ENCODE data around the gene MAD1L1.
A peak's percentile ranks its signal among the peaks of the same experiment; 100 is the strongest.

The MAD1L1 gene

DNA sequence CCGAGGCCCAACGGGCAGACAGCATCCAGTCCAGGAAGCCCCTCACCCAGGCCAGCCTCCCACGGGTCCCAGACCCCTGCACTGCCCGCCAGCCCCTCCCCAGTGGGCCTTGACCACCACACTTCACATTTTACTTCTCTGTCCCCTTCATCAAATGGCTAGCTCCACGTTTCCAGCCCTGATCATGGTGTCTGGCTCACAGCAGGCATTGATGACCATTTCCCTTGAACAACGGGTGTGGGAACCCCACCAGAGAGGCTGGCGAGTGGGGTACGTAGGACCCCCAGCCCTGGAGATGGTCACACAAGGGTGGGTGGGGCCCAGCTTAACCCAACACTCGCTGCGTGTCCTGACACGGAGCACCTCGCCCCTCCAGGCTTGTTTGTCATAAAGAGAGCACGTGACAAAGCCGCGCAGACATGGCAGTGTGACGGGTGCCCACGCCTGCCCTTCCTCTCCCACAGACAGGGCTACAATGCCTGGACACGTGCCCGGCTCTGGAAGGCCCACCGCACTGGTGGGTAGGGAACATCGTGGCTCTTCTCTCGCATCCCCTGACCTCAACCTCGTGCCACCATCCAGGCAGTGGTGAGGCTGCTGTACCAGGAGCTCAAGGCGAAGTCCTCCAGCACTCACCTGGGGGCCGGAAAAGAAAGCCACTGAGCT lies 267.7 kb downstream of the MAD1L1 start:
- DNase-seq = no peak

DNA sequence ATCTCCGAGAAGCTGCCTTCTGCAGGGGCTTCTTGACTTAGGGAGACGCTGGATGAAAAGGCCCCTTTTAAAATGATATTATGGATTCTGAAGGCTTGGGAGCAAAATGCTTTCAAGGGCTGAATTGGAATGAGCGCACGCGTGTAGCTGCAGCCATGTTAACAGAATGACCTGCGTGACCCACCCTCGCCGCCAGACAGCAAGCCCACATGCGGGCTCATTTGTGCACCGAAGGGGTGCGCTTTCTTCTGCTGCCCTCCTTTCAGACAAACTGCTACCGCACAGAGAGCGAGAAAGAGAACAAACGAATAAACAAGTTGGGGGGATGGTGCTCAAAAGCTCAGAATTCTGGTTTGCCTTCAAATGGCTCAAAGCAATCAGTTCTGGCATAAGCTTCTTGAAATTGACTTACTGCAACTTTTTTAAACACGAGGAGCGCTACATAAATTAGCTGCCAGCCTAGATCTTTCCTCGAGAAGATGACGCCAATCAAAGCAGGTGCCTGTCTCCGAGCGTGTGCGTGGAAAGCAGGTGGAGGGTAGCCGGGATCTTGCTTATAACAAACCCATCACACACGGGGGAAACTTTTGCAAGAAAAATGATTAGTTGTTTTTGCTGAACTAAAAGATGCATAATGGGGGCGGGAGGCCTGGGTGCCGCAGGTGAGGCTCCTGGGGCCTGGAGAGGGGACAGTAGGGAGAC lies 268.4 kb downstream of the MAD1L1 start:
- no peak for DNase-seq

DNA sequence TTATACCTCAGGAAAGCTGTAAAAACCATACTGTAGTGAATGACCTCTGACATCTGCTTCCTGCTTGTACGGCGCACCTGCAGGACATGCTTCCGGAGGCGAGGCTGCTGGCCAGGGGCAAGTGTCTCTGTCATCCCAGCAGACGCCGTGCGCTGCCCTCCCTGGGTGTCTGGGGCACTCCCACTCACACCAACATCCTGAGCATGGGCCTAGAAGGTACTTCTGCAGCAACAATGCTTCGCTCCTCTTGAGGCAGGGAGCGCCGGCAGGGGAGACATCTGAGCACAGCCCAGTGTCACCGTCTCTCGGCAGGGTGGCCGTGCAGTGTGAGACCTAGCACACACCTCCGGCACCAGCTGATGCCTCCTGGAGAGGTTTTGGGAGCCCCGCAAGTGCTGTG lies 269.2 kb downstream of the MAD1L1 start:
- no peak for DNase-seq

DNA sequence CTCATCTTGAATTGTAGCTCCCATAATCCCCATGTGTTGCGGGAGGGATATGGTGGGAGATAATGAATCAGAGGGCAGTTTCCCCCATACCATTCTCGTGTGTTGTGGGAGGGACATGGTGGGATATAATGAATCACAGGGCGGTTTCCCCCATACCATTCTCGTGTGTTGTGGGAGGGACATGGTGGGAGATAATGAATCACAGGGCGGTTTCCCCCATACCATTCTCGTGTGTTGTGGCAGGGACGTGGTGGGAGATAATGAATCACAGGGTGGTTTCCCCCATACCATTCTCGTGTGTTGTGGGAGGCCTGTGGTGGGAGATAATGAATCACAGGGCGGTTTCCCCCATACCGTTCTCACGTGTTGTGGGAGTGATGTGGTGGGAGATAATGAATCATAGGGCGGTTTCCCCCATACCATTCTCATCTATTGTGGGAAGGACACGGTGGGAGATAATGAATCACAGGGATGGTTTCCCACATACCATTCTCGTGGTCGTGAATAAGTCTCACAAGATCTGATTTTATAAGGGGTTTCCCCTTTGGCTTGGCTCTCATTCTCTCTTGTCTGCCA lies 271.0 kb downstream of the MAD1L1 start:
- DNase-seq = peak; percentile 31

DNA sequence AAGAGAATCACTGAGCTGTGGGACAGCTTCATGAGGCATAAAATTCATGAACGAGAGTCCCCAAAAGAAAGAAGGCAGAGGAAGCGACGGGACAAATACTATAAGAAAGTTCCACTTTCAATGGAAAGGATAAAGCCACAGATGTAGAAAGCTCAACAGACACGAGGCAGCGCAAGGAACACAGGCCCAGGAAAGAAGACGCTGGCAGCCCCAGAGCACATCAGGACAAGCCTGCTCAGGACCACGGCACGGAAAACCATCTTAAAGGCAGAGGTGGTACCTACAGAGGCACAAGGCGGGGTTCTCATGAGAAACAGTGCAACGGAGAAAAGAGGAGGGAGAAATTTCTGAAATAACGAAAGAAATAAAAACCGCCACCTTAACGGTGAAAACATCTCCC lies 273.4 kb downstream of the MAD1L1 start:
- DNase-seq = no peak

DNA sequence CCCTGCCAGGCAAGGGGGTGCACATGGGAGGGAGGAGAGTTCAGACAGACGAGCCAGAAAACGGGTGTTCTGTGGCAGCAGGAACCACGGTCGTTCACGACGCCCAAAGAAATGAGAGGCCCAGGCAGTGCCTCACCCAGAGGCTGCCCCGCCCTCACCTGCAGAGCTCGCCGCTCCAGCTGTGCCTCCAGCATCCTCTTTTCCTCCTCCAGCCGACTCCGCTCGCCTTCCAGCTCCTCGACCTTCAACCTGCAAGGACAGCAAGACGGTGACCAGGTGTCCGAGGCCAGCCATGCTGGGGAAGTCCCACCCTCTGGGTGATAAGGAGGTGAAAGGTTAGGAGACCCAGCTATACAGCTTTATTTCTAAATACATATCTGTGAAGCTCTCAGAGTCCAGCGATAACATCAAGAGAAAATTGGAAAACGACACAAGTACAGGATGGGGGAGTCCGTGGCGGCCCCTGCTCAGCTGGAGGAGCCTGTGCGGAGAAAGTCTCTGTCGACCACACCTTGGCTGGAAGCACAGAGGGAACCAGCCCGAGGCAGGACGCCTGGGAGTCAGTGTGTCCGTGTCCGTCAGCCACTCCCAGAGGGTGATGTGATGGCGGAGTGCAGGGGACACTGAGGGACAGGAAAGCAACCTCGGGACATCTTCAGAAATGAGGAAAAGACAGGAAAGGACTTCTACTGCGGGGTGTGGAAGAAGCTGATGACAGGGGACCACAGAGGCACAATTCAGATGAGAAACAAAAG lies 275.1 kb downstream of the MAD1L1 start:
- DNase-seq = no peak

DNA sequence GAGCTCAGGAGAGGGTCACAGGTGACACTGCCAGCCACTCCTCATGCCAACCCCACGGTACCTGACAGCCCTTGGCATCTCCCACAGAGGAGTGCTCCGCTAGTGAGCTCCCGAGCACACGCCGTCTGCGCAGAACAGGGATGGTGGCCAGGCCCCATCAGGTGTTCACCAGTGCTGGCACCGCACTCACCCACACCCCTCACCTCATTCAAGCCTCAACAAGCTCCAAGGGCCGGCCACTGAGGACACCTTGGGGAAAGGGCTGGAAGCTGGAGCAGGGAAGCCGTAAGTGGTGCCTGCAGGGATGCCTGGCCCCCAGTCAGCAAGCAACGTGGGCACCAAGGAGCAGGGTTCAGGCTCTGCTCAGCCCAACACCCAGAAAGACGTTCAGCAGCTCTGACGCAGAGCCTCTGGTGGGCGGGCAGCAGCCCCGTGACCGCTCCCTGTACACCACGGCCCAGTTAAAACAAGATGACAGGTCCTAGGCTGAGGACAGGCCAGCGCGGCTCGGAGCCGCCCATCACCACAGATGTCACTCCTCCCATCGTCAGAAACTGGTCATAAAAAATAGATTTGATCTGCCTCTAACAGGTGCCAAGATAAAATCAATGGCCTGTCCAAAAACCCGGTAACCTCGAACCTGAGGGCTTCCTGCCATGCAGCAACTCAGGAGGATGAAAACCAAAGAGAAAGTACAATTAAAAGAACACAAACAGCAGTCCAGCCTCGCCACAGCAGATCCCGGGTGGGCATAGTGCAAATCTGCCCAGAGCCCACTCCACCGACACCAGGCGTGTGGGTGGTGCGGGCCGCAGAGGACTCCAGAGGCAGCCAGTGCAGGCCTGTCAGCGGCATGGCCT lies 275.9 kb downstream of the MAD1L1 start:
- no peak for DNase-seq

DNA sequence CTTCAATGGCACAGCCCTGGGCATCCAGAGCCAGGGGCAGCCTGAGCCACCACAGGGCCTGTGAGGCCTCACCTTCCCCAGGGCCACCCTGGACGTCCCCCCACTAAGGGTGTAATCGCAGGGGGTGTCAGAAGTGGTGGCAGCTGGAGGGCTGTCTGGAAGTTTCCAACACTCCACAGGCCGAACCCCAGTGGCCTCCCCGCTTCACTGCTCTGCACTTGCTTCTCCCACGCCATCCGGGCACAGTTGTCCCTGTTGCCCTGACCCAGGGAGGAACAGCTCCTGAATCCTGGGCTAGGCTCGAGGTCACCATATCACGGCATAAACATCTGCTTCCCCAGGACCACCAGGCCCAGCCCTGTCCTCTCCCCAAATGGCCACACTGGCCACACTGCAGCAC lies 276.6 kb downstream of the MAD1L1 start:
- no peak for DNase-seq

DNA sequence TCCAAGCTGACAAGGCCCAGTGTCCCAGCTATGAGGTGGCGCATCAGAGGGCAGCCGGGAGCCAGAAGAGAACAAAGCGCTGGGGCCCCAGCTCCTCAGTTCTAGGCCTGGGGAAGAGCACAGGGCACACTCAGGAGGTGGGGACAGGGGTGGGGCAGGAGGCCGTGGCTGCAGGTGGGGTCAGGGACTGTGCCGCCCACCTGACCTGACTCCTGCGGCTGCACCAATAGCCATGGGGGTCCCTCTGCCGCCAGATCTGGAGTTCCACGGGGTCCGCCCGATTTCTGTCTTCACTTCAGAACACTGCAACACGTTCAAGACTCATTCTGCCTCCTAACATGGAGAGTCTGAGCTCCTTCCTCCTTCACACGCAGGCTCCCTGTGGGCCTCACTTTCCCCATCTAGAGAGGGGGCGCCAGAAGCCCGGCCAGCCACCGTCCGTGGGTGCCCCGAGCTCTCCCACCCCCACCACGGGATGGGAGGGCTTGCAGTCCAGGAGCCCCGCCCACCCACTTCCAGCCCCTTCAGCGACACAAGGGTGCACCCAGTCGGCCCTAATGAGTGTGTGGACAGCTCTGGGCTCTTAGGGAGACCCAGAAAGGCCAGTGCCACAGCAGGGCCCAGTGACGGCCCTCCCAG lies 278.3 kb downstream of the MAD1L1 start:
- DNase-seq = no peak

DNA sequence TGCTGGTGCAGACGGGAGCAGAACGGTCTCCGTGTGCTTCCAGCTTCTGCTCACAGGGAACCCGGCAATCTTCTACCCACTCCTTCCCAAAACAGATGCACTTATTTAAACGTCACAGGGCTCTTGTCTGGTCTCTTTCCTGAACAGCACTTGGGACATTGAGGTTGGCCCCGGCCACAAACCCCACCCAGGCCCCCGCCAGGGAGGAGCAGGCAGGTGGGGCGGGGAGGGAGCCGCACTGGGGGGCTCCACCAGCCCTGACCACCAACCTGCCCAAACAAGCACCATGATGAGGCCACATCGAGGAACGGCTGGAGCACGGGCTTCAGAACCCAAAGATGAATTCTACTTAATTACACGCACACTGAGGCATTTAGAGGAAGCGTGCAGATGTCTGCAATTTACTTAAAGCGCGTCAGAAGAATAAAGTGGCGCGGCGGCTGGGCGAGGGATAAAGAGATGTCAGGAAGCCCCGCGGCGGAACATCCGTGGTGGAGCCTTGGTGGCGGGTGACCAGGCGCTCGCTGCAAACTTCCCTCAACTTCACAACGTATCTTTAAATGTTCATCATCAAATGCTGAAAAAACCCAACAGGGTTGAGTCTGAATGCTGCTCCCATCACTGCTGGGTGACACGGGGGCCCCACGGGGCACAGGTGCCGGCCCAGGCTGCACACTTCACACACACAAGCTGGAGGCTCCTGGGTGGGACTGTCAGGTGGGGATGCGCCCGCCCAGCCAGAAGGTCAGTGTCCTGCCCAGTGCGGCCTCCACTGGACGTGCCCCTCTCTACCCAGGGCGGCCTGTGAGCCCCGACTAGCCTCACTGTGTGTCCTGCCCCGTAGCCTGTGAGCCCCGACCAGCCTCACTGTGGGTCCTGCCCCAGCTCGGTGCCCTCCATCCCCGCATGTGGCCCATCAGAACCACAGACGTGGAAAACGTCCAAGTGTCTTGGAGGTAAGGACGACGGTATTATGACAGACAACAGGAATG lies 279.2 kb downstream of the MAD1L1 start:
- no peak for DNase-seq

DNA sequence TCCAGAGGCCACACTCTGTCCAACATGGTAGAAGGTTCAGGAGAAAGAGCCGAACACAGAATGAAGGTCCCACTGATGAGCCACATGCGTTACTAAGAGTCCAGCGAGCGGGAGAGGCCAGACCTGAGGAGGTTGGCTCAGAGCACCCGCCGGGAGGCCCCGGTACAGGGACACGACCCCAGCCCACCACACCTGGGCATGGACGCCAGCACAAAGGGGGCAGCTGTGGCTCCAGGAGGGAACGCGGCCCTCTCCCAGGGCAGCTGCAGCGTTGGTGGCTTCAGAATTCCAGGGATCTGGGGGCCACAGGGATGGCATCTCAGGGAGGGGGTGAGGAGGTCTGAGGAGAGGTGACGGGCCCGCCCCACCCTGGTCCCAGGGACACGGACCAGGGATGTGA lies 280.0 kb downstream of the MAD1L1 start:
- DNase-seq = no peak

DNA sequence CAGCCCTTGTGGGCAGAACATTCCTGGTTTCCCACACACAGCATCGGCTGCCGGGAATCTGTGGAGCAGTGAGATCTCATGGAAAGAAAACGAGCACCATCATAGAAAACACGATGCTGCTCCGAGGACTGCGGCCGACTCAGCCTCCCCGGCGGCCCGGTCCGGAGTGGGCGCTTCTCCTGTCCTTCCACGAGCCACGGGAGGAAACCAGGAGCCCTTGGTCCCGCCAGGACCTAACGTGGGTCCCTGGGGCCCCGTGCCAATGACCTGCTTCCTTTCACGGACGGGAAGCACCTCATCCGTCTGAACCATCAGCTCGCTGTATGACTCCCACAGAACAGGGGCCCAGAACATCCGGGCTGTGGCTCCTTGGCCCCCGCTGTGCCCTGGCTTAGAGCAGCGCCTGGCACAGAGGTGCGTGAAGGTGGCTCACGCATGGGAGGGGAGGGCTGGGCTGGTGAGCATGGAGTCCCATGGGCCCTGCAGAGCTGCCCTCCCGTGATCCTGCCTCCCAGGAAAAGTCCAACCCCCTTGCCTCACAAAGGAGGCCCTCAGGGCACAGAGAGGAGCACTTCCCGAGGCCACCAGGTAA lies 280.5 kb downstream of the MAD1L1 start:
- DNase-seq = no peak

DNA sequence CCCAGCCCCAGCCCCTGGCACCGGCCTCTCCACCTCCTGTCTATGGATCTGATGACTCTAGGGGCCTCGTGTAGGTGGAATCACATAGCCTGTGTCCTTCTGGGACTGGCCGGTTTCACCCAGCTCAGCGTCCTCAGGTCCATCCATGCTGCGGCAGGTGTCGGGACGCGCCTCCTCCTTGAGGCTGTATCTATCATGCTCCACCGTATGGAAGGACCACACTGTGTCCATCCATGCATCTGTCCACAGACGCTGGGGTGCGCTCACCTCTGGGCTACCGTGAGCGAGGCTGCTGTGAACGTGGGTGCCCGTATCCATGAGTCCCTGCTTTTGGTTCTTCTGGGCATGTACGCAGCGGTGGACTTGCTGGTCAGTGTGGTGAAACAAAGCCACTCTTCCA lies 281.1 kb downstream of the MAD1L1 start:
- no peak for DNase-seq

DNA sequence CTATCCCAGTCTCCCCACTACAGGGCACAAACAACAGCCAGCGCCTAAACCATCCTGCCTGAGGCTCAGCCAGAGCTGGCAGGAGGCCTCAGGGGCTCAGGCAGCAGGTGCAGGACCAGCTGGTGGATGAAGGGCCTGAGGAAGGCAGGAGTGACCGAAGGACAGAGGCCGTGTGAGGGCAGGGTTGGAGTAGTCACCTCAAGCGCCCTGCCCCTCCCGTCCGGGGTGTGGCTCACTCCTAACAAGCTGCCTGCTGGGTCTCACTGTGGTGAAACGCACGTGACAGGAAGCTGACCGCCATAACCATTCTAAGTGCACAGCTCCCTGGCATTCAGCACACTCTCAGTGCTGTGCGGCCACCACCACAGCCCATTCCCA lies 281.6 kb downstream of the MAD1L1 start:
- no peak for DNase-seq

DNA sequence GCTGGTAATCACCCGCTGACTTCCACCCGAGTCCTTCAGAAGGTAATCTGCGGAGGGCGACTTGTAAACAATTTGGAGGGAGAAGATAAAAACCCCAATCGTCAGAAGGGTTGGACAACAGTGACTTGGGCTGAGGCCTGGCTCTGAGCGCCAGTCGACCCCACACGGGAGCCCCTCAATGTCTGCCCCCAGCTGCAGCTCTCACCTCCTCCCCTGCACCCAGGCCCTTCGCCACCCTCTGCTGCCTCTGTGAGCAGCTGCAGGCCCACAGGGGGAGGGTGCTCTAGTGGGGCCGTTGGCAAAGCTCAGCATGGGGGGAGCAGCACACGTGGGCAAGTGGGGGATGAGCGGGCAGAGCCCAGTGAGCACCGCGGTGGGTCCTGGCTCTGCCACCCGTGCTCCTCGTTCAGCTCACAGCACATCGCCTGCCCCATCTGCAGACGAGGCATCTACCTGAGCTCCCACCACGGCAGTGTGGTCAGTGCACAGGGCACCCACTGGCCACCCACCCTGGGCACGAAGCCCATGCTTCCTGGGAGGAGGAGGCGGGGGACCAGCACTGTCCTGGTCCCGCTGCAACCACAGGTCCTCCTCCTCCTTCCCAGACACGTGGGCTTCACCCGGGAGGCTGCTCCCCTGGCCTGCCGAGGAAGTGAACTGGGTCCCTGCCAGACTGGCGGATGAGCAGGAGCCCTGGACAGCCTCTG lies 282.1 kb downstream of the MAD1L1 start:
- DNase-seq = no peak

DNA sequence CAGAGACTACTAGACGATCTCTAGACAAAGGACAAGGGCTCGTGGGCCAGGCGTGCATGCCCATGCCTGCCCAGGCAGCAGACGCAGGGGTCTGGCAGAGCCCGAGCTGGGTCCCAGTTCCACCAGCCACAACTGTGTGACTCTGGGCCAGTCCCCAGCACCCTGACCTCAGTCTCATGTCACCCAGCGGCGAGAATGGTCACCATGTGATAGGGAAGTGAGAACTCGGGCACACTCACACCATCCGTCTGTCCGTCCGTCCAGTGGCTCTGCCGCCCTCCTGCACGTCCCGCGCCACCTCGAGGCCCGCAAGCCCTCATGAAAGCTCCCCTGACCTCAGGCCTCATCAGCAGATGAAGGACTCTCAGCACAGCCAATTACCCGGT lies 282.7 kb downstream of the MAD1L1 start:
- DNase-seq = no peak

DNA sequence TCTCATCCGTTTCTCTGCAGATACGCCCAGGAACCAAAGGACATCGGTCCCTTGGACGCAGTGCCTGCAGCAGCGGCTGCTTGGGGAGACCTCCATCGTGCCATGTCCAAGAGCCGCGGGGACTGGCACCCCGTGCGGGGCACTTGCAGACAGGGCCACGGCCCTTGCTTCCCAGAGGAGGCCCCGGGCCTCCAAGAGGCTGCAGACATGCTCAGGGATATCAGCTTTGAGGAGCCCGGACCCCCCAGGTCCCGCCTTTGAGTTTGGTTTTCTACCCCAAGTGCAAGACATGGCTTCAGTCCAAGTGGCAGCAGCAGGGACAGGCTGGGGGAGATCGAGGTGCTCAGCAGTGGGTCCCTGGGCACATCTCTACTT lies 283.1 kb downstream of the MAD1L1 start:
- no peak for DNase-seq

DNA sequence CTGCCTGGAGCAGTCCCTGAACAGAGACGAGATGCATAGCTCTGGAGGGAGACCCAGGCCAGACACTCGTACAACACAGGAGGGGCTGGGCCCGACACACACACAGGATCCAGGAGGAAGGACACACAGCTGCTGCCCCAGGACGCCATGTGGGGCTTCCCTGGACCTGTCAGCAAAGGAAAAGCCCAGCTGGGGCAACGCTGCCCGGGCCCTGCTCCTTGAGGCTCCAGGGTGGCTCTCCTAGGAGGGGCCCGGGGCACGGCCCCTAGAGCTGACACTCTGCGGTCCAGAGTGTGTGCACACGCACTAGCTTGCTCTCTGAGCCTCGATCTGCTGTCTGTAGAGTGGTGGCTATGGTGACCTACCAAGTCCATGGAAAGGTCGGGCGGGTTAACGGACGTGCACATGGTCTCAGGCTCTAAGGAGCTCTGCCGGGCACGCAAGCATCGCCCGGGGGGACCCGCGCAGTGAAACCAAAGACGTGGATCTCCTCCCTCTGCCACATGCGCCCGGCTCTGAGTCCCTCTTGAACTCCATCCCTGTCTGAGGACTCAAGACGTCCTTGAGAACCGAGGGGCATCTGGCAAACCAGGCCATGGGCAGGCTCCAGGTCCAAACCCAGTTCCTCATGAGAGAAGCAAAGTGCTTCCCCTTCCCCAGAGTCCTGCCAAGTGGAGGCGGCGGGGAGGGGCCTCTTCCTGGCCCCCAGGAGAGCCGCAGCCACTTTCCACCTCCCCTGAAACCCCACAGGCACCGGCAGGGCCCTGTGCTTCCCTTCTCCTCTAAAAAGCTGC lies 283.7 kb downstream of the MAD1L1 start:
- no peak for DNase-seq

DNA sequence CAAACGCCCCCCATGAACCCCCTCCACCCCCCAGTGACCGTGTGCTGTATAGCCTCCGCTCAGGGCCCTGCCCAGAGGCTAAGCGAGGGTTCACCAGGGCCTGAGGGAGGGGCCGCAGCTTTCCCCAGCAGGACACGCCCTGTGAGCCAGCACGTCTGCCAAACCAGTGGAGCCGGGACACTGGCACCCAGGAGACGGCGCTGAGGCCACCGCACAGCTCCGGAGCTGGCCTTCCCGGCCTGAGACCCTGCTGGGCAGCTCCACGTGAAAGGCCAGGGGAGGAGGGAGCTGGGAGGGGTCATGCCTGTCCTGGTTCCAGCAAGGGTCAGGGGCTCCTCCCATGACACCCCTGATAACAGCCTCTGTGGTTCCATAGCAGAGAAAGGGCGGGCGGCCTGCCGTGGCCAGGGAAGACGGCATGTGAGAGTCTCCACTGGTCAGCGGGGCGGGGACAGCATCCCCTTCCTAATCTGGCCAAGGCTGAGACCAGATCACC lies 284.4 kb downstream of the MAD1L1 start:
- no peak for DNase-seq

Measured in activated T-cell treated with anti-CD3 and anti-CD28 coated beads for 4 hours (primary cell).